ENCODE measurements around the gene S100A9.
"Not testable (repeated sequence)": the region's sequence is repeated elsewhere in the genome, so short reads cannot be mapped to it uniquely, and the experiment has no call there.

Gene S100A9

DNA sequence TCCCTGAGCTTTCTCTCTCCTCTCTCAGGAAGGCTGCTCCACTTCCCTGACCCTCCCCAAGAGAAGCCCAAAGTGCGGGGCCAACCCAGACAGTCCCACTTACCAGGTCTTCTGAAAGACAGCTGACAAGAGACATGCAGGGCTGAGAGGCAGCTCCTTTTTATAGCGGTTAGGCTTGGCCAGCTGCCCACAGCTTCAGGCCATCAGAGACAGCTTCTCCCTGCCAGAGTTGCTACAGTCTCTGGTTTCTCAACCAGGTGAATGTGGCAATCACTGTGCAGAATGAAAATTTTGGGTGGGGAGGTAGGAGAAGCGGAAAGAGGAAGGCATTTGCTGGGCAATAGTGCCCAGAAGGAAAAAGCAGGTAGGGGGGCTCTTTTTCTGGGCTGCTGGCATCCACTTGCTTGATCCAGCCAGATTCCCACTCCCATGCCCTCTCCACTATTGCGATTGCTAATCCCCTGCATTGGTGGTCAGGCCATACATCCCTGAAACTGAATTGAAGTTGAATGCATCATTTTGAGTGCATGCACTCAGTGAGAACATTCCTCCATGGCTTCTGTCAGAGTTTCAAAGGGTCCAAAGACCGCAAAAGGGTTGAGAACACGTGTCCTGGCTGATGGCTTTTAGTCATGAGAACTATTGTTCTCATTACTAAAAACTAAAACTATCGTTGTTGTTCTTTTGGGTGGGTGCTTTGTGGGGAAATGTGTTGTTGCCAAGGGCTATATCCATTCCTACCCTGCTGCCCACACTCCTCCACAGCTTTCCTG is 33.5 kb downstream of the S100A9 start, which contains the start of gene S100A8:
Gene S100A8 (minus strand): TSS at position 136 of the 773 bp plus-strand sequence. CDS start 538 bp downstream, outside the sequence.
- DNase-seq, result no peak

DNA sequence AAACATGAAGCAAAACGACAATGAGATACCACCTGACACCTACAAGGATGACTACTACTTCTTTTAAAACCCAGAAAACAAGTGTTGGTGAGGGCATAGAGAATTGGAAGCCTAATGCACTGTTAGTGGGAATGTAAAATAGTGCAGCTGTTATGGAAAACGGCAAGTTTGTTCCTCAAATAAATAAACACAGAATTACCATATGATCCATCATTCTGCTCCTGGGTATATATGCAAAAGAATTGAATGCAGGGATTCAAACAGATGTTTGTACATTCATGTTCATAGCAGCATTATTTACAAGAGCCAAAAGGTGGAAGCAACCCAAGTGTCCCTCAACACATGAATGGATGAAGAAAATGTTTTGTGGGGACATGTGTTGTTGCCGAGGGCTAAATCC is 34.6 kb downstream of the S100A9 start:
- no peak for DNase-seq

GRCh38 chr1:153392822-153393221 is 35.2 kb downstream of the S100A9 start:
- DNase-seq, result no peak

DNA sequence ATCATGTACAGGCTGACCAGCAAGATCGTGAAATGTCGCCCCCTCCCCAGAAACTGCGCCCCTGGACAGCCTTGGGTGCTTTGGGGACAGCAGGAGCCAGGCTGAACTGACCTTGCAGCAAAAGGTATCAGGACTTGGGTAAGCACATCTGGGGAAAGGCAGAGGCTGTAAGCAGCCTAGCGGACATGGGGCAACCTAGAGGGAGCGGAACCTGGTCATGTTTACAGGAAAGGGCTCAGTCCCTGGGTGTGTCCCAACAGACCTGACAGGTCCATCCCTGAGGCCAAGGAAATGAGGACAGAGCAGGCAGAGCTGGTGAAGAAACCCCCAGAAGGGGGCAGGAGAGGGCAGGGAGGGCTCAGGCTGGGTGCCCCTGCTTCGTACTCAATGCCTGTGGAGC is 36.3 kb downstream of the S100A9 start:
- no peak for DNase-seq

DNA sequence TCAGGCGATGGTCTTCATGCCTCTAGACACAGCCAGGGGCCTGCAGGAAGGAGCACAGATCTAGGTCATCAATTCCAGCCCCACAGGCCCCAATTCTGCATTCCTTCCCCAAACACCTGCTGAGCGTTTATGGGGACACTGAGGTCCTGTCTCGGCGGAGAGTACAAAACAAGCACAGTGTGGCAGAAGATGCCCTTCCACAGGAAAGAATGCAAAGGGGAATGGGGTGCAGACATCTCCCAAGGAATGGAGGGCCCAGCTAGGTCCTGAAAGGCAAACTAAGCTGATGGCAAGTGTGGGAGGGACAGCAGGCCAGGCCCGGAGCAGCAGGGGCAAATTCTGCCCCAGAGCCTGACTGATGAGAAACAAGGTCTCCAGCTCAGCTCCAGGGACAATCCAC is 36.7 kb downstream of the S100A9 start:
- DNase-seq, result no peak

DNA sequence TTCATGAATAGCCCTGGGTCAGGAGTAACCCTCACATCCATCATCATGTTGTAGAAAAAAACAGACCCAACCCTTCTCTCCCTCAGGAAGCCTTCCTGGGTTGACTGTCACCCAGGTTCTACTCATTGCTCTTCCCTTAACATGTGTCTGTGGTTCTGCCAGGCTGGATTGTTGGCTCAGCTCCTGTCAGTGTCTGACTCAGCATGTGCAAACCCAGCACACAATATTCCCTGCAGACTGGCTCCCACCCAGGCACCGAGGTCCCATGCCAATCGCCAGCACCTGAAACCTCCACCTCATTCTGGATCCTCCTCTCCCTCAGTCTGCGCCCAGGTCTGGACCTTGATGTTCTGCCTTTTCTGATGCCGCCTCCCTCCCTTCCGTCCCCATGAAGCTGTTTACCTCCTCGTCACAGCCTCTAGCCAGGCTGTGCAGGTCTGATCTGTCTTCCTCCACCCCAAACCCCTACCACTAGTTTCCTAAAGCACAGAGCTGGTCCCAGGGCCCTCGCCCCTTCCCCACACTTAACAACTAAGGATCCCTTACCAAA is 37.6 kb downstream of the S100A9 start:
- no peak for DNase-seq

DNA sequence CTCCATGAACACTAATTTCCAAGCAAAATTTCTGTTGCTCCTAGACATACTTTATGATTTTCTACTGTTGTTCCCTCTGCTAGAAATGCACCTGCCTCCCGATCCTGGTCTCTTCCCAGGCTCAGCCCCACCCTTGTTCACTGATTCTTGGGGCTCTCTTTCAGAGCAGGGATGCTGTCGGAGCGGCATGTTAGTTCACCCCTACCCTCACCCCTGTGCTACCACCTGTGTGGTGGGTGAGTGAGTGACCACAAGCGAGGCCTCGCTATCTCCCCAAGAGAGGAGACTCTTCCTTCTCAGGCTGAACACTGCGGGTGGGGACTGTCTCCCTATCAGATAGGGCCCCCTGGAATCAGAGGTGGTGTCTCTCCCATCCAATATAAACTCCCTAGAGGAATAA is 38.1 kb downstream of the S100A9 start:
- no peak for DNase-seq

GRCh38 chr1:153396461-153396860 is 38.8 kb downstream of the S100A9 start:
- DNase-seq, result no peak

DNA sequence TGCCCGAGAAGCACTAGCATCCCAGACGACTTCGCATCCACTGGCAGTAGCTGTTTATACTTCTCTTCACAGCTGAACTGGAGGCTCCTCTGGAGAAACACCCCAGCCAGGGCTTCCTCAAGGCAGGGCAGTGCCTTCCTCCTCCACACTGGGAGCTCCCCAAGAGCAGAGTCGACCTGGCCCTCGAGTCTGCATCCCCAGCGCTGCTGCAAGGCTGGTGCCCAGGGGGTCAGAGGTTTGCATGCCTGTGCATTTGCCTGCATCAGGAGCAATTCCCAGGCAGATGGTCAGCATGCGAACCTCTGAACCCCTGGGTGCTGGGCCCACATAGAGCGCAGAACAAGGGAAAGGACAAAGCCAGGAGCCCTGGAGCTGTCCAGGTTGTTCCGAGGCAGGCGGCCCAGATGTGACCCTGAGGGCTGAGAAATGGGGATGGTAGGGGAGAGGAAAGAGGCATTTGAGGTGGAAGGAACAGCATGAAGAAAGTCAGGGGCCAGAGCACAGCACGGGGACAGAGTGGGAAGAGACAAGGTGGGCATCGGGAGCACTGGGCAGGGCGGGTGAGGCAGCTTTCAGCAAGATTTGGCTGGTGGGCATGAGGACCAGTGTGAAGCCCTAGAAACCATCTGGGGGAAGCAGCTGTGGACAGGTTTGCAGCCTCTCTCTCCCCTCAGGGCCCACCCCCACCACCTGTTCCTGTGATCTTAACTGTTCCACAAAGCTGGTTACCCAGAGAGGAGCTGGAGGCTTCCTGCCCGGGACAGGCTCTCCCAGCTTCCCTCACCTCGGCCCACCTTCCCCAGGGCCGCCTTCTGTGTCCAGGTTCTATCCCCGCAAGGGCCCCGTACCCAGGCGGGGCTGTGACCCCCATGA is 39.6 kb downstream of the S100A9 start:
- peak; percentile 39 for DNase-seq

DNA sequence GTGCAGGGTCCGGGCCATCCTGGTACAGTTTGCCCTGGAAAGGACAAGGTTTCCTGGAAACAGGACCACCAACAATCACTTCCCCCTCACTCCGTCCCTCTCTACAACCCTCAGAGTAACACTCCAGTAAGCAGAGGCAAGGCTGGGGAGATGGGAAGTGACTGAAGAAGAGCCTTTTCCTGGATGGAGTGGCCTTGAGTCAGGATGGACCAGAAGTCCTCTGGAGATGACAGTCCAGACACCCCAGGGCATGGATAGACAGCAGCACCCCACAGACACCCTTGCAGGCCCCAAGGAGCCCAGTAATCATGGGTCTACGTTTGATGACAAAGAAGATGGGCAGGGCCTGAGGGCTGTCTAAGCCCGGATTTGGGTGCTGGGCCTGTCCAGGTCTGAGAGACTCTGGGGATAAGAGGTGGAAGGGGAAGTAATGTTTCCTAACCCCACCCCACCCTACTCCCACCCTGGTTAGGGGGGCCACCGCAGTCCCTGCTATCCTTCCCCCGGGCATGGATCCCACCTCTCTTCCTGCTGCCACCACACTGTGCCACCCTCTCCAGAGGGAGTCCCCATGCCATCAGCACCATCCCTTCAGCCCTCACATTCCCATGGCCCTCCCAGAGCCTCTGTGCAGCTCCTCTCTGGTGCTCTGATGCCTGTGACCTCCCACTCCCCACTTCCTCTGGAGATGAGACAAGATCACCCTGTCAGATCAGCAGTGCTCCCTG is 40.4 kb downstream of the S100A9 start:
- no peak for DNase-seq

- DNase-seq, result no peak
These were observed 41.9 kb downstream of the S100A9 start for GRCh38 chr1:153399401-153400055.

GRCh38 chr1:153400244-153400643 is 42.6 kb downstream of the S100A9 start:
- no peak for DNase-seq

DNA sequence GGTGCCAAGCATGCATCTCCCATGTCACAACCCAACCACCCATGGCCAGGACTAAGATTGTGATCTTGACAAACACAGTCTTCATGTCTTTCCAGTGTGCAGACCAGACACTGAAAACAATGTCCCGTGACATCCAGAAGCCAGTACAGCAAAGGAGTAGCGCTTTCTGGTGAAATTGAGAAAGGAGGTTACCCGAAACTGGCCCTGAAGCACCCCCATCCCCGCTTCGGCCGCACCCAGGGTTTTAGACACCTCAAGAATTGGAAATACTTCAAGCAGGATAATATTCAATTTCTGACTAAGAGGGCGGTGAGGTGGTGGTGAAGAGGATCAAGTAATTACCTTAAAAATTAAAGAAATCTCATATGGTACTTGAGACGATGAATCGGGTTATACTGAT is 43.8 kb downstream of the S100A9 start:
- no peak for DNase-seq

- DNase-seq, result no peak
These were observed 44.6 kb downstream of the S100A9 start for GRCh38 chr1:153402226-153402625.

- DNase-seq, result no peak
These were observed 45.9 kb downstream of the S100A9 start for GRCh38 chr1:153403421-153404085.

- no peak for DNase-seq
These were observed 46.5 kb downstream of the S100A9 start for GRCh38 chr1:153404086-153404635.

DNA sequence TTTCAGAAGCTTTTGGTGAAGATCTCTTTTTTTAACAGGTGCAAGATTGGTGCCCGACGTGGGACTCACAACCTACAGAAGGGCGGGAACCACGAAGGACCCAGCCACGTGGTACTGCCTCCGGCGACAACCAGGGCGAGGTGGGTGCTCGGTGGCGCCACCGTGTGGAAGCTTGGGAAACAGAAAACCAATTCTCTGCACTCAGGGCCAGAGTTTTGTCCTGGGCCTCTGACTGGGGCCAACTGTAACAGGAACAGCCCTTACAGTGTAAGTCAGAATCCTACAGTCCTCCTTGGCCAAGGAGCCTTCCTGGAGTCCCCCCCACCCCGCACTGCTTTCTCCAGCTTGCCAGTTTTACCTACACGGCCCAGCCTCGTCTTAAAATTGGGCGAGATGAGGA is 47.1 kb downstream of the S100A9 start:
- DNase-seq, result no peak

- not testable (repeated sequence) for DNase-seq
These were observed 48.4 kb downstream of the S100A9 start for GRCh38 chr1:153405825-153406599.

DNA sequence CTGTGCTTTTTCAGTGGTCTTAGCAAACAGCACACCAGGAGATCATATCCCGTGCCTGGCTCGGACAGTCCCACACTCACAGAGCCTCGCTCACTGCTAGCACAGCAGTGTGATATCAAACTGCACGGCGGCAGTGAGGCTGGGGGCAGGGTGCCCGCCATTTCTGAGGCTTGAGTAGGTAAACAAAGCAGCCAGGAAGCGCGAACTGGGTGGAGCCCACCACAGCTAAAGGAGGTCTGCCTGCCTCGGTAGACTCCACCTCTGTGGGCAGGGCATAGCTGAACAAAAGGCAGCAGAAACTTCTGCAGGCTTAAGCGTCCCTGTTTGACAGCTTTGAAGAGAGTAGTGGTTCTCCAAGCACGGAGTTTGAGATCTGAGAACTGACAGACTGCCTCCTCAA is 49.6 kb downstream of the S100A9 start:
- DNase-seq, result not testable (repeated sequence)

Measured in DMS 273 treated with DMSO at 0.1 percent for 48 hours (cell line).